ENCODE data around the gene KRI1.

DNA sequence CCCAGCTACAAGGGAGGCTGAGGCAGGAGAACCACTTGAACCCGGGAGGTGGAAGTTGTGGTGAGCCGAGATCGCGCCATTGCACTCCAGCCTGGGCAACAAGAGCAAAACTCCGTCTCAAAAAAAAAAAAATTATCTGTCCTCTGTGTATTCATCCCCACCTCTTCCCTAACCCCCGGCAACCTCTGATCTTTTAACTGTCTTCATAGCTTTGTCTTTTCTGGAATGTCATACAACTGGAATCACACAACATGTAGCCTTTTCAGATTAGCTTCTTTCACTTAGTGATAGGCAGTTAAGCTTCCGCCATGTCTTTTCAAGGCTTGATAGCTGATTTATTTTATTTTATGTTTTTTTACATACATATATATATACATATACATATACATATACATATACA lies 40.2 kb downstream of the KRI1 start:
- TF ChIP-seq, protein P1, sequence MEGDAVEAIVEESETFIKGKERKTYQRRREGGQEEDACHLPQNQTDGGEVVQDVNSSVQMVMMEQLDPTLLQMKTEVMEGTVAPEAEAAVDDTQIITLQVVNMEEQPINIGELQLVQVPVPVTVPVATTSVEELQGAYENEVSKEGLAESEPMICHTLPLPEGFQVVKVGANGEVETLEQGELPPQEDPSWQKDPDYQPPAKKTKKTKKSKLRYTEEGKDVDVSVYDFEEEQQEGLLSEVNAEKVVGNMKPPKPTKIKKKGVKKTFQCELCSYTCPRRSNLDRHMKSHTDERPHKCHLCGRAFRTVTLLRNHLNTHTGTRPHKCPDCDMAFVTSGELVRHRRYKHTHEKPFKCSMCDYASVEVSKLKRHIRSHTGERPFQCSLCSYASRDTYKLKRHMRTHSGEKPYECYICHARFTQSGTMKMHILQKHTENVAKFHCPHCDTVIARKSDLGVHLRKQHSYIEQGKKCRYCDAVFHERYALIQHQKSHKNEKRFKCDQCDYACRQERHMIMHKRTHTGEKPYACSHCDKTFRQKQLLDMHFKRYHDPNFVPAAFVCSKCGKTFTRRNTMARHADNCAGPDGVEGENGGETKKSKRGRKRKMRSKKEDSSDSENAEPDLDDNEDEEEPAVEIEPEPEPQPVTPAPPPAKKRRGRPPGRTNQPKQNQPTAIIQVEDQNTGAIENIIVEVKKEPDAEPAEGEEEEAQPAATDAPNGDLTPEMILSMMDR (IDR thresholded peaks at IDR 0.05; ENCODE audit: extremely low read depth in 1 of 2, insufficient read depth in 1 of 2, low read depth in 1 of 2, low read length in 2 of 2) = no peak
- TF ChIP-seq MAX (IDR thresholded peaks at IDR 0.05; ENCODE audit: insufficient read depth, insufficient read length) (no peak), EZH2 (IDR thresholded peaks at IDR 0.05; ENCODE audit: borderline replicate concordance, low read depth, low read length, severe bottlenecking) (no peak), POLR2A (IDR thresholded peaks at IDR 0.05; ENCODE audit: low read depth, low read length) (no peak), POLR2AphosphoS5 (IDR thresholded peaks at IDR 0.05; ENCODE audit: insufficient read depth, low read depth, low read length) (no peak), JUN (IDR thresholded peaks at IDR 0.05; ENCODE audit: borderline replicate concordance, insufficient read depth, insufficient read length, low read depth) (no peak), FOS (IDR thresholded peaks at IDR 0.05; ENCODE audit: borderline replicate concordance, insufficient read depth, low read length) (no peak), MYC (IDR thresholded peaks at IDR 0.05; ENCODE audit: low read depth, low read length) (no peak)
